ENCODE measurements around the gene LRP5.
"Not testable (repeated sequence)": the region's sequence is repeated elsewhere in the genome, so short reads cannot be mapped to it uniquely, and the experiment has no call there.

Gene LRP5

DNA sequence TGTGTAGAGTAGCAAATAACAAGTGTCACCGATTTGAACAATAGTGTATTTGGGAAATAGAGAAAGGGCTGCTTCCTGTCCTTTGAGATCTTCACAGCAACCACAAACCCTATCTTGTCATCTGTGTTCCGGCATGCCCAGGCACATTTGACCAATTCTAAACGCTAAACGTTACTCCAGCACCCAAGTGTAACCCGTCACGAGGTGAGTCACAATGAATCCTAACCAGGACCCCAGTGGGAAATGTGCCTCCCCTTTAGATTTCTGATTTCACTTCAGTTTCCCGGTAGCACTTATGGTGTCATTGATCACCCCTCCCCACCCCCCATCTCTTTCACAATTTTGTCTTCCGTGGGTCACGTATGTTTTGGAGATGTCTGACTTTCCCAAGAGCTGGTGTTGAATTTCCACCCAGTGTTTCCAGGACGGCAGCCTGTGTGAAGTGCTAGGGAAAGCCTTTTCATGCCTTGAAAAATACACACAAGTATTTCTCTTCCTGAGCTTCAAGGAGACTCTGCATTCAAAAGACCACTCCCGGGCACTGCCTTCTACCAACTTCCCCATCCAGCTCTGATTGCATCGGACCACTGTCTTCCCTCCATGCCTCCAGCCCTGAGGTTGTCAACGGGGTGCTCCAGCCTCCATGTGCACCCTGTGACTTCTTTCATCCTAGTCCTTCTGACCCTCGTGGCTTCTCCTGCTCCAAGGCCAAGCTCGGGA, 30.1 kb upstream of the LRP5 start:
- no peak for DNase-seq

DNA sequence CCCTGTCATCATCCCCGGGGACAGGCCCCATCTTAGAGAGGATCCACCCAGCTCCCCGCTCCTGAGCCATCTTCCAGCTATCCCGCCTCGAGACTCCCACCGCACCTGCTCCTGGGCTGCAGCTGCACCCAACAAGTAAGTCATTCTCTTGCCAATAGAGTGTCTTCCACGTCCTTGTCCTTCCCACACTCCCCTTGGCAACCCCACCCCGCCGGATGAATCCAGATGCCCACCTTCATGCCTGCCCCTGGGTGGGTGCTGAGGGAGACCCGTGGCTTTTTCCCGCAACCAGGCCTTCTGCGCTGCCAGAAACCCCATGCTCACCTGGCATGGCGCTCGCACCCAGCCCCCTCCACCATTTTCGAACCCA, 29.5 kb upstream of the LRP5 start:
- DNase-seq, result no peak

GRCh38 chr11:68284588-68284987, 27.8 kb upstream of the LRP5 start:
- not testable (repeated sequence) for DNase-seq

DNA sequence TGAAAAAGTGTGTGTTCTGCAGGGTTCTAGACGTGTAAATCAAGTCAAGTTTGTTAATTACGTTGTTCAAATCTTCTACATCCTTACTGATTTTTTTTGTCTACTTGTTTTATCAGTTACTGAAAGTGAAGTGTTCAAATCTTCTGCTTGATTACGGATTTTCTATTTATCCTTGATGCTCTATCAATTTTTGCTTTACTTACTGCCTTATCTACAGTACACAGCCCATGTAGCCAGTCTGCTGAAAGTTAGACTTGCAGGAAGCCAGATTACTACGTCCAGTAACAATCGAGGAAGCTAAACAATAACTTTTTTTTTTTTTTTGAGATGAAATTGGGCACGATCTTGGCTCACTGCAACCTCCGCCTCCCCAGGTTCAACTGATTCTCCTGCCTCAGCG, 25.0 kb upstream of the LRP5 start:
- no peak for DNase-seq

DNA sequence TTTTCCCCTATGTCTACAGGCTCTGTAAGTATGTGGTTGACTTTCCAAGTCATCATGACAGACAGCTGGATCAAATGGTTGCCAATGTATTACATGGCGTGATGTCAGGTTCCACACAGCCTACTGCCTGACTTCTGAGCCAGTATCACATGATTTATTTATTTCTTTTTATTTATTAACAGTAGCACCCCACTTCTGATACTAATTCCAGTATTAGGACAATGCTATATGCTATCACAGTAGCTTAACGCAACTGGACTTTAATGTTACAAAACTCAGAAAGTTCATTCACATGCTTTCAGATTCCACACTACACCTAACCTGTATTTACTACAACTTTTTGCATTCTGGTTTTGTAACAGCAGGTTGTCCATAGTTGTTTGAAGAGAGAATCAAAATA, 22.9 kb upstream of the LRP5 start:
- DNase-seq, result no peak

GRCh38 chr11:68293708-68294107, 18.7 kb upstream of the LRP5 start:
- no peak for DNase-seq

DNA sequence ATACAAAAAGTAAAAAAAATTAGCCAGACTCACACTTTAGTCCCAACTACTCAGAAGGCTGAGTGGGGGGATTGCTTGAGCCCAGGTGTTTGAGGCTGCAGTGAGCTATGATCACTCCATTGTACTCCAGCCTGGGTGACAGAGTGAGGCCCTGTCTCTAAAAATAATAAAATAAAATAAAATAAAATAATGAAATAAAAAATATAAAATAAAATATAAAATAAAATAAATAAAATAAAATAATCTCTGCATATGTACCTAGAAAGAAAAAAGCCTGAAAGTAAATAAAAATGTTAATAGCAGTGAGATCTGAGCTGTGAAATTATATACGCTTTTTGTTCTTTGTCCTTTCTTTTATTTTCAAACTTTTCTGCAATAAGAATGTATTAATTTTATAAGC, 17.1 kb upstream of the LRP5 start:
- no peak for DNase-seq

DNA sequence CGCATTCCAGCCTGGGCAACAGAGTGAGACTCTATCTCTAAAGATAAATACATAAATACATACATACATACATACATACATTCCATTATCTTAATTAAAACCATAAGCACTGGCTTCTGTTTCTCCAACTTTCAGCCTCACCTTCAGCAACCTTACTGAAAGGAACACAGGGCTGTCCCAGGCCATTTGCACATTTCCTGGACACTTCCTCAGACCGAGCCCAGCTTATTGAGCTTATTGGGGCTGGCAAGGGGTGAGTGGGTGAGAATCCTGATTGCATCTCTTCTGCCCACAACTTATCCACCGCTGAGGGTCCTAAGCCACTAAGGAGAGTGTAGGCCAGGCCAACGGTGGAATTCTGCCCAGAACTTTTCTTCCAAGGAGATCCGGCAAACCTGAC, 16.5 kb upstream of the LRP5 start:
- DNase-seq, result no peak

DNA sequence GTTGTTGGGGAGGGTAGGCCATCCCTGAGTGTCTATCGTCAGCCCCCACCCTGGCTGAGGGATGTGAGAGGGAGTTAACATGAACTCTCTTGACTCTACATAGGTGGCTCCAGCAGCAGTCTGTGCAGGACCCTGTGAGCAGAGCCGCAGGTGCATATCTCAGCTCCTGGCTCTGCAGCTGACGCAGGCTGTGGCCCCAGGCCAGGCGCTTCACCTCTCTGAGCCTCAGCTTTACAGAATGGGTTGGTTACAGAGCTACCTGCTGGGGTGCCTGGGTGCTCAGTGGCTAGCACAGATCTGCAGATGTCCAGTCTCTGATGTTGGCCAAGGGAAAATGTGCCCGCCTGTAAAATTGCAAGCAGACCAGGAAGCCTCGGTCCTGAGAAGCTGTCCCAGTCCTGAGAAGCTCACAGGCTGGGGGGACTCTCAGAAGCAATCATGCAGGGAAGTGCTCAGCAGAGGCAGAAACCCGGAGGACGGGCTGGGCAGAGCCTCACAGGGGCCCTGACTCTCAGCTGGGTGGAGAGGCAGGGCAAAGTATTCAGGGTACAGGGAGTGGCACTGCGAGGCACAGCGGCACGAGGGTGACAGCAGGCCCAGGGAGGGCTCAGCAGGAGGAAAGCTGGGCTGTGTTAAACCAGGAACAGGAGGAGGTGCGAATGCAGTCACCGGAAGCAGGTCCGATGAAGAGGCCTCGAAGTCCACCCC, 15.9 kb upstream of the LRP5 start:
- no peak for DNase-seq

- no peak for DNase-seq
Measured at GRCh38 chr11:68297052-68297378, 15.4 kb upstream of the LRP5 start.

DNA sequence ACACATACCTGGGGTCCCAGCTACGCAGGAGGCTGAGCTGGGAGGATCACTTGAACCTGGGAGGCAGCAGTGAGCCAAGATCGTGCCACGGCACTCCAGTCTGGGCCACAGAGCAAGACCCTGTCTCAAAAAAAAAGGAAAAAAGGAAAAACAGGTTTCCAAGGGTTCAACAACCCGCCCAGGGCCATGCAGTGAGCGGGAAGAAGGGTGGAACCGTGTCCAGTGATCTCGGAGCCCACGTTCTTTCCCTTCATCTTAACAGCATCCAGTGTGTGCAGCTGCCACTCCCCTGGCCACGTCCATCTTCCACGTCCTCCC, 14.9 kb upstream of the LRP5 start:
- no peak for DNase-seq

GRCh38 chr11:68297812-68298658, 14.4 kb upstream of the LRP5 start:
- peak in 48 of 56 donors; percentile 12 to 82 (median 55) for DNase-seq

GRCh38 chr11:68298659-68299516, 13.5 kb upstream of the LRP5 start:
- no peak for DNase-seq

DNA sequence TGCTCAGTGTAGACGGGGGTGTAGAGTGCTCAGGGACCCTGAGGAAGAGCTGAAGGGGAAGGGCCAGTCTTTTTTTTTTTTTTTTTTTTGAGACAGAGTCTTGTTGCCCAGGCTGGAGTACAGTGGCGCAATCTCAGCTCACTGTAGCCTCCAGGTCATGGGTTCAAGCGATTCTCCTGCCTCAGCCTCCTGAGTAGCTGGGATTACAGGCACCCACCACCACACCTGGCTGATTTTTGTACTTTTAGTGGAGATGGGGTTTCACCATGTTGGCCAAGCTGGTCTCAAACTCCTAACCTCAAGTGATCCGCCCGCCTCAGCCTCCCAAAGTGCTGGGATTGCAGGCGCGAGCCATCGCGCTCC, 12.9 kb upstream of the LRP5 start:
- DNase-seq, result not testable (repeated sequence)

DNA sequence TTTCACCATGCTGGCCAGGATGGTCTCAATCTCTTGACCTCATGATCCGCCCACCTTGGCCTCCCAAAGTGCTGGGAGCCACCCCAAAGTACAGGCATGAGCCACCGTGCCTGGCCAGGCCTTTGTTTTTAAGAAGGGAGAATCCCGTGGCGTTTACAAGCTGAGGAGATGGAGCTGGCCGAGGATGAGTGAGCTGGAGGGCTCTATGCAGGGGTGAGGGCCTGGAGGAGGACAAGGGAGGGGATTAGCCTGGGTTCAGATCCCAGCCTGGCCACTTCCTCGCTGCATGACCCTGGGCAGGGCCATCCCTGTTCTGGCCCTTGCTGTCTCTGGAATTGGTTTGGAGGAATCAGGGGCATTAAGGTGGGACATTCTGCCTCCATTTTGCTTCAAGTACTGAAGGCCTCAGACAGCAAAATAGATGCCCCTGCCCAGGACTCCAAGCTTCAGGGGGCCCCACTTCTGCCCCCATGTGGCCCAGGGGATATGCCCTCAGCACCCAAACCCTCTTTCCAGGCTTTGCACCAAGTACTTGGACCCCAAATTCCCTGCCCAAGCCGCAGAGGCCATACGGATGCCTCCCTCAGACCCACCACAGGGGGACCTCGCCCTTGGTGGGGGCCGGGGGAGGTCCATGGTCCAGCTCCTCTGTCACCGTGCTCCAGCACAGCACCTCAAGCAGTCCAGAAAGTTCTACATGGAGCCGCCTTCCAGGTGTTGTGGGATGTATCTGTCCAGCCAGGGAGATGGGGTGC, 12.1 kb upstream of the LRP5 start:
- no peak for DNase-seq

GRCh38 chr11:68302256-68302655, 10.1 kb upstream of the LRP5 start:
- no peak for DNase-seq

GRCh38 chr11:68302670-68303069, 9.7 kb upstream of the LRP5 start:
- DNase-seq, result no peak

GRCh38 chr11:68303083-68303482, 9.3 kb upstream of the LRP5 start:
- DNase-seq, result no peak

DNA sequence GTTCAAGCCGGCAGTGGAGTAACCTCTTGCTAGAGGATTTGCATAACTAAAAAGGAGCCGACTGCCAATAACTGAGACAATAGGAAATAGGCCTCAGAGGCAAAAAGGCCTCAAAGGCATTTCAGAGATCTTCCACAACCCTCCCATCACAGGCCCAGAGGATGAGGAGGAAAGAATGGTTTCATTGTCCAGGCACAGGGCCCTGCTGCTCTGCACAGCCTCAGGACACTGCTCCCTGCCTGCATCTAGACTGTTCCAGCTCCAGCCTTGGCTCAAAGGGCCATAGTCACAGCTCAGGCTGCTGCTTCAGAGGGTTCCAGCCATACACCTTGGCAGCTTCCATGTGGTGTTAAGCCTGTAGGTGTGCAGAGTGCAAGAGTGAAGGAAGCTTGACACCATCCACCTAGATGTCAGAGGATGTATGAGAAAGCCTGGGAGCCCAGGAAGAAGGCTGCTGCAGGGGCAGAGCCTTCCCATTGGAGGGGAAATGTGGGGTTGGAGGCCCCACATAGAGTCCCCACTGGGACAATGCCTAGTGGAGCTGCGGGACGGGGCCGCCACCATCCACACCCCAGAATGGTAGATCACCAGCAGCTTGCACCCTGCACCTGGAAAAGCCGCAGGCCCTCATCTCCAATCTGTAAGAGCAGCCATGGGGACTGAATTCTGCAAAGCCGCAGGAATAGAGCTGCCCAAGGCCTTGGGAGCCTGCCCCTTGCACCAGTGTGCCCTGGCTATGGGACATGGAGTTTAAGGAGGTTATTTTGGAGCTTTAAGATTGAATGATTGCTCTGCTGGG, 8.2 kb upstream of the LRP5 start:
- DNase-seq, result peak in 1 of 56 donors; percentile 52

DNA sequence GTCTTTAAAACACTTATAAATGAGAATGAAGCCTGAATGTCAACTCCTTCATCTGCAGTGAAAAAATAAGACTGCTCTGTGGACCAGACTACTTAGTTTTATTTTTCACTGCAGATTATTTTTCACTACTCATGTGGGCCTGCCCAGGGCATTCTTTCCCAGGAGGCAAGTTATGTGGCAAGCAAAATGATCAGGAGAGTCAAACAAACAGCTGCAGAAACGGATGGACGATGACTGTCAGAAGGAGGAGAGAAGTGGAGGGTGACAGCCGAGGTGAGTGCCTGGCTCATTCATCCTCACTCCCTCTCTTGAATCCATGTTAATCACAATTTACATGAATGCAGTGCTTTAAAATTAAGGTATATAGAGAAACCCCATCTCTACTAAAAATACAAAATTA, 5.8 kb upstream of the LRP5 start:
- DNase-seq, result no peak

Data from nucleus accumbens (tissue), 56 donors.